ENCODE data around the gene KRT74.
"Not testable (repeated sequence)": the region's sequence is repeated elsewhere in the genome, so short reads cannot be mapped to it uniquely, and the experiment has no call there.

DNA sequence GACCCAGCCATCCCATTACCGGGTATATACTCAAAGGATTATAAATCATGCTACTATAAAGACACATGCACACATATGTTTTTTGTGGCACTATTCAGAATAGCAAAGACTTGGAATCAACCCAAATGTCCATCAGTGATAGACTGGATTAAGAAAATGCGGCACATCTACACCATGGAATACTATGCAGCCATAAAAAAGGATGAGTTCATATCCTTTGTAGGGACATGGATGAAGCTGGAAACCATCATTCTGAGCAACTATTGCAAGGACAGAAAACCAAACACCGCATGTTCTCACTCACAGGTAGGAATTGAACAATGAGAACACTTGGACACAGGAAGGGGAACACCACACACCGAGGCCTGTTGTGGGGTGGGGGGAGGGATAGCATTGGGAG lies 20.6 kb upstream of the KRT74 start:
- not testable (repeated sequence) for TF ChIP-seq ZNF274 (IDR thresholded peaks at IDR 0.05; ENCODE audit: low read depth, low read length); SUZ12 (IDR thresholded peaks at IDR 0.05; ENCODE audit: extremely low read depth, insufficient read depth, insufficient read length)

All from NT2/D1 (cell line).